HG02798 (cell line): ENCODE measurements around the gene FAU.

Experiments
- ATAC-seq: cut with Tn5 transposase; IDR thresholded peaks from one replicate; pipeline ENCODE4 v1.9.1; 2021; ENCODE audit warnings: mild to moderate bottlenecking; ENCODE audit not compliant: unreplicated experiment, poor library complexity

The FAU gene

DNA sequence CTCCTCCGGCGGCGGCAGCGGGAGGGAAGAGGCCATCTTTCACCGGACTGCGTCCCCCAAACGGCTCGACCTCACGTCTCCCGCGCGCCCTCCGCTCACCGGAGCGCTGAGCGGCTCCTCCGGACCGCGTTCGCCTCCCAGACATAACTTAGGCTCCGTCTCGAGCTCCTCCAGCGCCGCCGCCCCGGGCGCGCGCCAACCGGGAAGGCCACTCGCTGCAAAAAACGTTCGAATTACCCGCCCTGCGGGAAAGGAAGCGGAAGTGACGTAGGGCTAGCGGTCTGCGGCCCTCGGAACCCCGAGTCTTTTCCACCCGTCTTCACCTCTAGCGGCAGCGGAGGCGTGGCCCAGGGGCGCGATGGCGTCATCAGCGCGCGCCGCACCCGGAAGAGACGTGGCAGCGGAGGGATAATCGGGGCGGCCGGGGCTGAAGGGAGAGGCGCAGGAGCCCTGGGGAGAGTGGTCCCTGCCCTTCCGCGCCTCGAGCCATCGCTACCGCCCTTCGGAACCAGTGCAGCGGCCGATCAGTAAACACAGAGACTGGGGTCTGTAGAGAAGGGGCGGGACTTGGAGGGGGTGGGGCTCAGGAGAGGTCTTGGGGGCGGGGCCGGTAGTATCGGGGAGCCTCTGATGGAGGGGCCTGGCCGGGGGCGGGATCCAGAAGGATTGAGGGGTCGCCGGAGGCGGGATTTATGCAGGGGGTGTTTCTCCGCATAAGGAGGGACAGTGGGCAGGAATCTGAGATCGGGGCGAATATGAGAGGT is 37.9 kb downstream of the FAU start, which contains the start of the genes CDCA5 and ZFPL1:
TSS of gene CDCA5 (minus strand) at position 207 of the 764 bp plus-strand sequence. CDS start at position 145, 62 bp downstream.
TSS of gene ZFPL1 (plus strand) at position 389 of the 764 bp plus-strand sequence. CDS start 477 bp downstream, outside the sequence.
- ATAC-seq, result peak; percentile 92

DNA sequence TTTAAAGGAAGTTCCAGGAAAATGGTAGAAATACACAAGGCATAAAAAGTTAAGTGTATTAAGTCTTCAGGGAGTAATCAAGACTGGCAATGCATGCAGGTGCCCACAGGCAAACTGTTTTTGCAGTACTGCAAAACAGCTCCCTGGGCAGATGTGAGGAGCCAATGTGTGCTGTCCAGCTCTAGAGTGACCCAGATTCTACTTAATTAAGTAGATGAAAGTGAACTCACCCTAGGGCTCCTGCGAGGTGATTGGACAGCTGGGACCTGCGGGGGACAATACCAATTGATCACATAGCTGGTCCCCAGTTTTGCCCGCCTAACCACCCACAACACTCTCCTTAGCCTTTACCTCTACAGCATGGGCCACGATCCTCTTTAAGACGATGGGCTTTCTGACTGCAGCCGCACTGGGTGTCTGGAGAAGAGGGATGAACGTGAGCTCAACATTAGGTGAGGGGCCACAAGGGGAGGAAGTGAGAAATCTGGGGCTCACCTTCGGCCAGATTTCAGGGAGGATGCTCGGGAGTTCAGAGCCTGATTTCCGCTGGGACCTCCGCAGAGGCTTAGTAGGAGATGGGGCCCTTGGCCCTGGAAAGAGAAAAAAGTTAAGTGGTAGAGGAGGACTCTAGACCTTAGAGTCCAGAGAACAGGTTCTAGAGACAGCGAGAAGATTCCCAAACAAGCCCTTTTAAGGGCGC is 38.6 kb downstream of the FAU start:
- ATAC-seq, result peak; percentile 11

DNA sequence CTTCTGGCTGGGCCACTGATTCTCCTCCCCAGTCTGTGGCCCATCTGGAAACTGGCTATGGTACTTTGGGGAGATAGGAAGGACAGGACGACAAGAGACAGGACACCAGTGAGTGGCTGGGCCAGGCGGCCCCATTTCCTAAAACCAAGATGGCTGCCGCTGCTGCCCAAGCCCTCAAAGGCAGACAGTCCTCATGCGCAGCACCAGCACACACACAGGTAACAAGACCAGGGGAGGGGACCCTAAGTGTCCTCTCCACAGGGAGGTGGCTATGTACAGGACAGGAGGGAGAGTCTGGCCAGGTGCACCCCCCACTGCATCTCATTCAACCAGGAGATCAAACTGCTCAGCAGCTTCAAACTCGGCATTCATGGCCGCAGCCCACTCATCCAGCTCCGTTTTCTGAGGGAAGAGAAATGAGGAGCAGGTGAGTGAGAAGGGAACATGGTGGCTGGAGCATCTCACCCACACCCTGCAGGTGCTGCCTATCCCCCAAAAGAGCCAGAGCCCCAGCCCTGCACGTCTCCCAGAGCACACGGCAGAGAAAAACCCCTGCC is 43.1 kb downstream of the FAU start:
- ATAC-seq, result no peak

DNA sequence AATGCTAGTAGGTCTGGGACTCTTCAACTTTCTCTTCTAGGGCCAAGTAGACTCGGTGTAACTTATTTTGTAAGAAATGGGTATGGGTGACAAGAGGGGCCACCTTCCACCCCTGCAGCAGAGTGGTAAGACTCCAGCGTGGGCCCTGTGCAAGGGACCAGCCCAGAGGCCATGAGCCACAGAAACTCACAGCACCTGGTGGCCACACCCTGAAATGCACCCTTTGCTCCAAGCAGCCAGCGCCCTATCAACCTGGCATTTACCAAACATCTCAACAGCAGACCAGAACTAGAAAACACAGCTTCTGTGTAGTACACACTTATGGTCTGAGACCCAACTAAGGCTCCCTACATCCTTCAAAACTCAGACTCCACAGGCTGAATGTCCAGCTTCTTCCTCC is 43.8 kb downstream of the FAU start:
- ATAC-seq, result peak; percentile 60

DNA sequence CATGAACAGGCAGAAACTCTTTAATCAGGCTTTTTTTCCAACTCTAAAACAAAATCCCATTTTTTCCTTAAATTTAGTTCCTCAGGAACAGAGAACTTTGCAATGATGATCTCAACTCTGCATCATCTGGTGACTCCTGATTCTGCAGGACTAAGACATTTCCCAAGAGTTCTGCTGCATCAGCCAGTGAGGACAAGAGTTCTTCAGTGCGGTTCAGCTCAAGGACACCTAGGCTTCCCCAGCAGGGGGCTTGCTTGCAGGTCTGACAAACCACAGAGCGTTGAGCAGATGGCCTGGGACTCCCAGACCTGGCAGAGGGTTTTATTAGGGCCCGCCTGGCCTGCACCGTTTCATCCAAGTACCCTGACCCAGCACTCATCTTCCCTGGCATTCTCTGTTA is 44.5 kb downstream of the FAU start:
- ATAC-seq, result no peak

DNA sequence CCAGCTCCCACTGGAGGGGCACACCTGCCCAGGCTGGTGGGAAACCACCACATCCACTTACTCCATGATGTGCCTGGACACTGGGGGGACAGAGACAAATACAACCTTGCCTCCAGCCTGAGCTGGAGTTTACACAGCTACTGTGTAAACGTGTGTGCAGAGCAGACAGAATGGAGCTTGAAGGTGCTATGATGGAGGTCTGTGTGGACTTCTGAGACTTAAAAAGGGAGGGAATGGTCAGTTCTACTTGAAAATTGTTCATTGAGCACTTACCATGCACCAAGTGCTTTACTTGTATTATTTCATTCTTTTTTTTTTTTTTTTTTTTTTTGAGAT is 49.3 kb downstream of the FAU start:
- no peak for ATAC-seq

DNA sequence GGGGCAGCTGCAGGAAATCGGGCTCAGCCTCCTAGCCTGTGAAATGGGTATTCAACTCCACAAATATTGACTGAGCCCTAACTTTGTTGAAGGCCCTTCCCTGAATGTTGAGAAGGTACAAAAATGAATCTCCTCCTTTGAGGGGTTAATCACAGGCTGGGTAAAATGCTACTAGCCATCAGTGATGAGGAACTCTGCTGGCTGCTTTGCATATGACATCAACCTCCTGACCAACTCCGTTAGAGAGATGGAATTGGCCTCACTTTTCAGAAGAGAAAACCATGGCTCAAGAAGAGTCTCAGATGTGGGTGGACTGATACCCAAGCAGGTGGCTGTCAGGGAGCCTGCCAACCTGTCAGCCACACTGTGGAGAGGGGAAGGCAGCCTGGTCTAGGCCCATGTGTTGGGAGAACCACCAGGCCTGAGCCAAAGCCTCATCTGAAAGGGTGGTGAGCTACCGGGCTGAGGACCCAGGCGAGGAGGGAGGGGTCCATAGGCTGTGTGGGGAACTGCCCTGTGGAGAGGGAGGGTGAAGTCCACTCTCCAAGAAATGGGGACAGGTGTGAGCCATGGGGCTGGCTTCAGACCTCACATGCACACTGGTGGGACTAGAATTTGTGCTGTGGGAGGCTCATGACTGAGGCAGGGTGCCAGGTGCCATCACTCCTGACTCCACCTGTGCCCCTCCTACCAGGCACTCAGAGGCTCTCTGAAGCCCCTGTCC is 49.9 kb downstream of the FAU start:
- no peak for ATAC-seq
